ENCODE data around the gene S1PR5. TPM values are rescaled to one million over a fixed set of nuclear protein-coding genes. Genes with fewer than 3 reads are reported as not detected.

Gene S1PR5
- total and polyA plus RNA-seq, 9 of the 15 experiments (the other 6 are each of a cell fraction or from before 2014, with no cell fraction given), result 0.03 to 0.54 (median 0.35) TPM; not detected in 4

DNA sequence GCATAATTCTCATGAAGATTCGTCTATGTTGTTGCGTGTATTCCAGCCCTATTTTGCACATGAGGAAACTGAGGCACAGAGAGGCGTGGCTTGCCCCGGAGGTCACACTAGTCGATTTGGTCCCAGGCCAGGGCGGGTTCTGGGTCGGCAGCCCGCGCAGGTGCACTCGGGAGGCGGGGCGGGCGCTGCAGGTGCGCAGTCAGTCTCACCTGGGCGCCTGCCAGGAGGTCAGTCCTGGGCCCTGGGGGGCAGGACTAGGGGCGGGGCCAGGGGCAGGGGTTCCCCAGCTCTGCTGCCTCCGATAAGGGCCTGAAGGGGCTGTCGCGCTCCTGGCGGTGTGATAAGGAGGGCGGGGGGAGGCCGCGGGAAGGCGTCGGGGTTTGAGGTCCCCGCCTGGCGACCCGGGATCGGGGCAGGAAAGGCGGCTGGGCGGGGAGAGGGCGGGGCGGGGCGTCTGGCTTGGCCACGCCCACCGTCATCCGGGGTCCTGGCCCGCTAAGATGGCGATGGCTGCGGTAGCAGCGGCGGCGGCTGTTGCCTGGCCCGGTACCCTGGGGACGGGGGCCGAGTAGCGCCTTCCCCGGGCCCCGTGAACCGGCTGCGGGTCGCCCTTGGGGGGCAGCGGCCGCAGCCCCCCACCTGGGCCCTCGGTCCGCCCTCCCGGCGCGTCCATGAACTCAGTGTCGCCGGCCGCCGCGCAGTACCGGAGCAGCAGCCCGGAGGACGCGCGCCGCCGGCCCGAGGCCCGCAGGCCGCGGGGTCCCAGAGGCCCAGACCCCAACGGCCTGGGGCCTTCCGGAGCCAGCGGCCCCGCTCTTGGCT, 26.4 kb upstream of the S1PR5 start, which contains the start of gene ATG4D (continued):
- TF ChIP-seq, protein P1, sequence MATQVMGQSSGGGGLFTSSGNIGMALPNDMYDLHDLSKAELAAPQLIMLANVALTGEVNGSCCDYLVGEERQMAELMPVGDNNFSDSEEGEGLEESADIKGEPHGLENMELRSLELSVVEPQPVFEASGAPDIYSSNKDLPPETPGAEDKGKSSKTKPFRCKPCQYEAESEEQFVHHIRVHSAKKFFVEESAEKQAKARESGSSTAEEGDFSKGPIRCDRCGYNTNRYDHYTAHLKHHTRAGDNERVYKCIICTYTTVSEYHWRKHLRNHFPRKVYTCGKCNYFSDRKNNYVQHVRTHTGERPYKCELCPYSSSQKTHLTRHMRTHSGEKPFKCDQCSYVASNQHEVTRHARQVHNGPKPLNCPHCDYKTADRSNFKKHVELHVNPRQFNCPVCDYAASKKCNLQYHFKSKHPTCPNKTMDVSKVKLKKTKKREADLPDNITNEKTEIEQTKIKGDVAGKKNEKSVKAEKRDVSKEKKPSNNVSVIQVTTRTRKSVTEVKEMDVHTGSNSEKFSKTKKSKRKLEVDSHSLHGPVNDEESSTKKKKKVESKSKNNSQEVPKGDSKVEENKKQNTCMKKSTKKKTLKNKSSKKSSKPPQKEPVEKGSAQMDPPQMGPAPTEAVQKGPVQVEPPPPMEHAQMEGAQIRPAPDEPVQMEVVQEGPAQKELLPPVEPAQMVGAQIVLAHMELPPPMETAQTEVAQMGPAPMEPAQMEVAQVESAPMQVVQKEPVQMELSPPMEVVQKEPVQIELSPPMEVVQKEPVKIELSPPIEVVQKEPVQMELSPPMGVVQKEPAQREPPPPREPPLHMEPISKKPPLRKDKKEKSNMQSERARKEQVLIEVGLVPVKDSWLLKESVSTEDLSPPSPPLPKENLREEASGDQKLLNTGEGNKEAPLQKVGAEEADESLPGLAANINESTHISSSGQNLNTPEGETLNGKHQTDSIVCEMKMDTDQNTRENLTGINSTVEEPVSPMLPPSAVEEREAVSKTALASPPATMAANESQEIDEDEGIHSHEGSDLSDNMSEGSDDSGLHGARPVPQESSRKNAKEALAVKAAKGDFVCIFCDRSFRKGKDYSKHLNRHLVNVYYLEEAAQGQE (IDR thresholded peaks at IDR 0.05; ENCODE audit: borderline replicate concordance), result no peak
- TF ChIP-seq, protein P1 (CRISPR knock-in tag; IDR thresholded peaks at IDR 0.05; ENCODE audit: low read depth), result no peak
- TF ChIP-seq, protein P2, sequence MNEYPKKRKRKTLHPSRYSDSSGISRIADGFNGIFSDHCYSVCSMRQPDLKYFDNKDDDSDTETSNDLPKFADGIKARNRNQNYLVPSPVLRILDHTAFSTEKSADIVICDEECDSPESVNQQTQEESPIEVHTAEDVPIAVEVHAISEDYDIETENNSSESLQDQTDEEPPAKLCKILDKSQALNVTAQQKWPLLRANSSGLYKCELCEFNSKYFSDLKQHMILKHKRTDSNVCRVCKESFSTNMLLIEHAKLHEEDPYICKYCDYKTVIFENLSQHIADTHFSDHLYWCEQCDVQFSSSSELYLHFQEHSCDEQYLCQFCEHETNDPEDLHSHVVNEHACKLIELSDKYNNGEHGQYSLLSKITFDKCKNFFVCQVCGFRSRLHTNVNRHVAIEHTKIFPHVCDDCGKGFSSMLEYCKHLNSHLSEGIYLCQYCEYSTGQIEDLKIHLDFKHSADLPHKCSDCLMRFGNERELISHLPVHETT (CRISPR knock-in tag; conservative IDR thresholded peaks at IDR 0.05 in 1 of 2, IDR thresholded peaks at IDR 0.05 in 1 of 2), result peak; percentile 50 to 87; a peak in 2 of 4 replicates
- TF ChIP-seq ZNF431 (CRISPR knock-in tag; IDR thresholded peaks at IDR 0.05) (no peak), CHCHD3 (CRISPR knock-in tag; IDR thresholded peaks at IDR 0.05) (no peak), HDGF (IDR thresholded peaks at IDR 0.05) (no peak), PPARD (CRISPR knock-in tag; IDR thresholded peaks at IDR 0.05) (no peak), RNF2 (IDR thresholded peaks at IDR 0.05) (peak; percentile 76; the same call in 1 of the 2 replicates), HOXB6 (CRISPR knock-in tag; IDR thresholded peaks at IDR 0.05; ENCODE audit: borderline replicate concordance) (no peak), MCM3 (IDR thresholded peaks at IDR 0.05) (no peak), ZNF347 (CRISPR knock-in tag; IDR thresholded peaks at IDR 0.05; ENCODE audit: low read depth) (no peak), GABPB1 (CRISPR knock-in tag; IDR thresholded peaks at IDR 0.05) (no peak; the same call in 1 of the 2 replicates), CBFA2T3 (IDR thresholded peaks at IDR 0.05) (peak; percentile 96), C11orf30 (IDR thresholded peaks at IDR 0.05; ENCODE audit: low read depth) (peak; percentile 60), NFIX (CRISPR knock-in tag; IDR thresholded peaks at IDR 0.05; ENCODE audit: low read depth) (no peak)
- TF ChIP-seq, protein P3, sequence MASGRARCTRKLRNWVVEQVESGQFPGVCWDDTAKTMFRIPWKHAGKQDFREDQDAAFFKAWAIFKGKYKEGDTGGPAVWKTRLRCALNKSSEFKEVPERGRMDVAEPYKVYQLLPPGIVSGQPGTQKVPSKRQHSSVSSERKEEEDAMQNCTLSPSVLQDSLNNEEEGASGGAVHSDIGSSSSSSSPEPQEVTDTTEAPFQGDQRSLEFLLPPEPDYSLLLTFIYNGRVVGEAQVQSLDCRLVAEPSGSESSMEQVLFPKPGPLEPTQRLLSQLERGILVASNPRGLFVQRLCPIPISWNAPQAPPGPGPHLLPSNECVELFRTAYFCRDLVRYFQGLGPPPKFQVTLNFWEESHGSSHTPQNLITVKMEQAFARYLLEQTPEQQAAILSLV (tag; IDR thresholded peaks at IDR 0.05), result no peak

Data from K562 (cell line).